HepG2 (cell line): ENCODE results near the gene ZNF37A. TPM values are rescaled to one million over a fixed set of nuclear protein-coding genes. Genes with fewer than 3 reads are reported as not detected.

Source experiments
- ARNT ChIP-seq: fragments of 450-650 bp; IDR thresholded peaks from 2 replicates; pipeline ENCODE4 v1.6.1; 2017
- ATF1 ChIP-seq: IDR thresholded peaks from 2 replicates; pipeline ENCODE4 v1.6.1; 2016; ENCODE audit warnings: mild to moderate bottlenecking, control low read depth
- CBX5 ChIP-seq: sonication (generic); formaldehyde crosslinking; IDR thresholded peaks from 2 replicates; pipeline ENCODE4 v1.4.0; 2020; ENCODE audit warnings: missing genetic modification reagents, borderline replicate concordance
- FLYWCH1 ChIP-seq: sonication (generic); formaldehyde crosslinking; IDR thresholded peaks from 2 replicates; pipeline ENCODE4 v1.8.1; 2023; ENCODE audit warnings: mild to moderate bottlenecking, missing genetic modification reagents
- FOXM1 ChIP-seq: sonication (generic); formaldehyde crosslinking; IDR thresholded peaks from 2 replicates; pipeline ENCODE4 v1.5.0; 2020; ENCODE audit warnings: missing genetic modification reagents
- GATAD2A ChIP-seq: IDR thresholded peaks from 2 replicates; pipeline ENCODE4 v1.6.1; 2016
- HNF4A ChIP-seq: sonication (generic); formaldehyde crosslinking; IDR thresholded peaks from 2 replicates; pipeline ENCODE4 v1.4.0; 2020; ENCODE audit warnings: missing genetic modification reagents
- JUN ChIP-seq: sonication (generic); formaldehyde crosslinking; IDR thresholded peaks from 2 replicates; pipeline ENCODE4 v1.4.0; 2020; ENCODE audit warnings: mild to moderate bottlenecking, missing genetic modification reagents
- MAFK ChIP-seq, 2 experiments: IDR thresholded peaks in 1 of 2; conservative IDR thresholded peaks in 1 of 2; 2 replicates each; pipeline ENCODE4 v1.6.1; 2011; ENCODE audit warnings: improper control_type of control experiment in 2 of 2, low read length in 2 of 2
- NFATC3 ChIP-seq: sonication (generic); formaldehyde crosslinking; IDR thresholded peaks from 2 replicates; pipeline ENCODE4 v1.5.1; 2020; ENCODE audit warnings: mild to moderate bottlenecking, missing genetic modification reagents
- NR2F1 ChIP-seq, 2 experiments: fragments of 450-650 bp in 1 of 2; formaldehyde crosslinking in 1 of 2; IDR thresholded peaks; 2 replicates each; pipeline versions ENCODE4 v1.5.0 to v1.6.1; 2016 to 2020; ENCODE audit warnings: mild to moderate bottlenecking in 1 of 2, missing compliant biosample characterization in 1 of 2, missing genetic modification reagents in 1 of 2, moderate library complexity in 1 of 2
- POLR2AphosphoS2 ChIP-seq: IDR thresholded peaks from 2 replicates; pipeline ENCODE4 v1.6.1; 2011; ENCODE audit warnings: low read depth, low read length, improper control_type of control experiment
- RBM39 ChIP-seq: fragments of 200-400 bp; formaldehyde crosslinking; IDR thresholded peaks from one replicate; pipeline ENCODE4 v1.6.1; 2018; ENCODE audit warnings: antibody characterized with exemption, mild to moderate bottlenecking, low read depth, low read length; ENCODE audit not compliant: poor library complexity, severe bottlenecking
- RFX5 ChIP-seq: IDR thresholded peaks from 2 replicates; pipeline ENCODE4 v1.6.1; 2011; ENCODE audit warnings: low read depth, low read length, improper control_type of control experiment
- TP53 ChIP-seq: sonication (generic); formaldehyde crosslinking; conservative IDR thresholded peaks from 2 replicates; pipeline ENCODE4 v1.4.0; 2020; ENCODE audit warnings: missing genetic modification reagents
- XBP1 ChIP-seq: sonication (generic); formaldehyde crosslinking; IDR thresholded peaks from 2 replicates; pipeline ENCODE4 v1.5.0; 2020; ENCODE audit warnings: missing genetic modification reagents
- ZBTB1 ChIP-seq: sonication (generic); formaldehyde crosslinking; IDR thresholded peaks from 2 replicates; pipeline ENCODE4 v1.4.0; 2020; ENCODE audit warnings: missing genetic modification reagents, borderline replicate concordance
- ZC3H4 ChIP-seq: sonication (generic); formaldehyde crosslinking; IDR thresholded peaks from 2 replicates; pipeline ENCODE4 v1.4.0; 2020; ENCODE audit warnings: missing genetic modification reagents, borderline replicate concordance
- ZMYM4 ChIP-seq: sonication (generic); formaldehyde crosslinking; IDR thresholded peaks from 2 replicates; pipeline ENCODE4 v1.8.1; 2023; ENCODE audit warnings: mild to moderate bottlenecking, missing genetic modification reagents
- ZNF225 ChIP-seq: sonication (generic); formaldehyde crosslinking; IDR thresholded peaks from 2 replicates; pipeline ENCODE4 v1.4.0; 2020; ENCODE audit warnings: mild to moderate bottlenecking, missing genetic modification reagents
- ZNF34 ChIP-seq: sonication (generic); formaldehyde crosslinking; IDR thresholded peaks from 2 replicates; pipeline ENCODE4 v1.4.0; 2020; ENCODE audit warnings: mild to moderate bottlenecking, missing genetic modification reagents, borderline replicate concordance
- ZNF83 ChIP-seq: sonication (generic); formaldehyde crosslinking; IDR thresholded peaks from 2 replicates; pipeline ENCODE4 v1.4.0; 2020; ENCODE audit warnings: missing genetic modification reagents, mild to moderate bottlenecking, borderline replicate concordance
- polyA plus RNA-seq, 8 experiments: library from polyadenylated mRNA; depleted of rRNA in 3 of 8; stranded (reverse) in 7 of 8; unstranded in 1 of 8; fragments of >200 nt; fragmentation: Illumina TruSeq in 4 of 8; extraction: Trizol in 4 of 8; gene quantifications; 2 replicates each; pipeline versions ENCODE4 v1.2.1 to v1.2.3, GENCODE V29; 2011 to 2016; ENCODE audit warnings: low read depth in 4 of 8, missing spikeins in 1 of 8, mixed read lengths in 1 of 8; ENCODE audit not compliant: insufficient read depth in 1 of 8
- total RNA-seq, 5 experiments: library from RNA; depleted of rRNA; stranded (reverse); fragments of >200 nt; fragmentation: Illumina TruSeq; extraction: Trizol; gene quantifications; 2 replicates each; pipeline ENCODE4 v1.2.3, GENCODE V29; 2016; ENCODE audit warnings: low read depth in 1 of 5
- TF ChIP-seq, protein P1 (sequence below): sonication (generic); formaldehyde crosslinking; IDR thresholded peaks from 2 replicates; pipeline ENCODE4 v1.4.0; 2020; ENCODE audit warnings: missing genetic modification reagents; ENCODE audit errors: not compliant biosample characterization
- TF ChIP-seq, protein P2 (sequence below): sonication (generic); formaldehyde crosslinking; IDR thresholded peaks from 2 replicates; pipeline ENCODE4 v1.5.1; 2020; ENCODE audit warnings: missing genetic modification reagents, mild to moderate bottlenecking, borderline replicate concordance
- TF ChIP-seq, protein P3 (sequence below): sonication (generic); formaldehyde crosslinking; IDR thresholded peaks from 2 replicates; pipeline ENCODE4 v1.5.1; 2020; ENCODE audit warnings: missing genetic modification reagents, mild to moderate bottlenecking, borderline replicate concordance
- TF ChIP-seq, protein P4 (sequence below): IDR thresholded peaks from 2 replicates; pipeline ENCODE4 v1.6.1; 2016
- TF ChIP-seq, protein P5 (sequence below): sonication (generic); formaldehyde crosslinking; IDR thresholded peaks from 2 replicates; pipeline ENCODE4 v1.4.0; 2020; ENCODE audit warnings: missing genetic modification reagents

The ZNF37A gene
- total and polyA plus RNA-seq, 2 of the 13 experiments (the other 11 are each of a cell fraction or from before 2014, with no cell fraction given): 8.0 to 12.6 TPM

DNA sequence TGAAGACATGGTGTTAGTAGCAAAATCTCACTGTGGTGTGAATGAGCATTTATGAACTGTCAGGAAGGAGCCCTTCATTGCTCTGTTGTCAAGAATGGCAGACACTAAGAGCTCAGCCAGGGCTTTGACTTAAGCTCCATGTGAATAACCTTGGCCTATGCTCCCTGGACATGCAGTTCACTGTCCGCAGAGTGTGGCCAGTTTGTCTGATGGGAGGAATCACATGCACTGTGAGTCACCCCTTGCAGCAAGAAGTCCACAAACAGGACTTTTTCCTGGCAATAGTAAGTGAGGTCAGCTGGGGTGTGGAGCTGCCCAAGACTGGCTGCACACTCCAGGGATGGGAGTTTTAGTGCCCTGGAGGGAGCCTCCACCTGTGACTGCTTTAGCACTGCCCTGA is 49.5 kb downstream of the ZNF37A start (continued):
- TF ChIP-seq NR2F1 (CRISPR knock-in tag; IDR thresholded peaks at IDR 0.05) (peak; percentile 89 to 91), ZNF225 (CRISPR knock-in tag) (no peak), ATF1 (no peak), ZBTB1 (CRISPR knock-in tag) (no peak), ZC3H4 (CRISPR knock-in tag) (no peak), HNF4A (CRISPR knock-in tag) (peak; percentile 79), JUN (CRISPR knock-in tag) (peak; percentile 77; the same call in 1 of the 2 replicates), TP53 (no peak), MAFK (conservative IDR thresholded peaks at IDR 0.05 in 1 of 2, IDR thresholded peaks at IDR 0.05 in 1 of 2; ENCODE audit: low read length in 2 of 2) (no peak), ZNF83 (CRISPR knock-in tag) (no peak), RBM39 (no peak), NFATC3 (no peak), RFX5 (0 out of 2 replicates have a peak, but pooled peaks have one; percentile 20), FLYWCH1 (CRISPR knock-in tag) (no peak), ZMYM4 (CRISPR knock-in tag) (peak; percentile 40; the same call in 1 of the 2 replicates), GATAD2A (CRISPR knock-in tag) (peak; percentile 66; the same call in 1 of the 2 replicates), XBP1 (CRISPR knock-in tag) (no peak), CBX5 (CRISPR knock-in tag) (peak; percentile 57; the same call in 1 of the 2 replicates), ZNF34 (no peak), ARNT (no peak), POLR2AphosphoS2 (no peak), FOXM1 (CRISPR knock-in tag) (no peak)
- TF ChIP-seq, protein P1, sequence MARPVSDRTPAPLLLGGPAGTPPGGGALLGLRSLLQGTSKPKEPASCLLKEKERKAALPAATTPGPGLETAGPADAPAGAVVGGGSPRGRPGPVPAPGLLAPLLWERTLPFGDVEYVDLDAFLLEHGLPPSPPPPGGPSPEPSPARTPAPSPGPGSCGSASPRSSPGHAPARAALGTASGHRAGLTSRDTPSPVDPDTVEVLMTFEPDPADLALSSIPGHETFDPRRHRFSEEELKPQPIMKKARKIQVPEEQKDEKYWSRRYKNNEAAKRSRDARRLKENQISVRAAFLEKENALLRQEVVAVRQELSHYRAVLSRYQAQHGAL (CRISPR knock-in tag): no peak
- TF ChIP-seq, protein P2, sequence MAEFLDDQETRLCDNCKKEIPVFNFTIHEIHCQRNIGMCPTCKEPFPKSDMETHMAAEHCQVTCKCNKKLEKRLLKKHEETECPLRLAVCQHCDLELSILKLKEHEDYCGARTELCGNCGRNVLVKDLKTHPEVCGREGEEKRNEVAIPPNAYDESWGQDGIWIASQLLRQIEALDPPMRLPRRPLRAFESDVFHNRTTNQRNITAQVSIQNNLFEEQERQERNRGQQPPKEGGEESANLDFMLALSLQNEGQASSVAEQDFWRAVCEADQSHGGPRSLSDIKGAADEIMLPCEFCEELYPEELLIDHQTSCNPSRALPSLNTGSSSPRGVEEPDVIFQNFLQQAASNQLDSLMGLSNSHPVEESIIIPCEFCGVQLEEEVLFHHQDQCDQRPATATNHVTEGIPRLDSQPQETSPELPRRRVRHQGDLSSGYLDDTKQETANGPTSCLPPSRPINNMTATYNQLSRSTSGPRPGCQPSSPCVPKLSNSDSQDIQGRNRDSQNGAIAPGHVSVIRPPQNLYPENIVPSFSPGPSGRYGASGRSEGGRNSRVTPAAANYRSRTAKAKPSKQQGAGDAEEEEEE (CRISPR knock-in tag): no peak
- TF ChIP-seq, protein P3, sequence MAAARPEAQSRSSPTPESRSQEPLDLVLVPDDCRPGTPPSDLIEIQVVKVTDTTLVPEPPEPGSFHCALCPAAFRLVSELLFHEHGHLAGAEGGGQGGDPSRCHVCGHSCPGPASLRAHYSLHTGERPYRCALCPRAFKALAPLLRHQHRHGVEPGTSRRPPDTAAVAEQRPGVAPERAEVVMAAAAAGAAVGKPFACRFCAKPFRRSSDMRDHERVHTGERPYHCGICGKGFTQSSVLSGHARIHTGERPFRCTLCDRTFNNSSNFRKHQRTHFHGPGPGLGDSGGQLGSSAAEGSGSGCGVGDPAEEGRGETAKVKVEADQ (CRISPR knock-in tag): no peak
- TF ChIP-seq, protein P4, sequence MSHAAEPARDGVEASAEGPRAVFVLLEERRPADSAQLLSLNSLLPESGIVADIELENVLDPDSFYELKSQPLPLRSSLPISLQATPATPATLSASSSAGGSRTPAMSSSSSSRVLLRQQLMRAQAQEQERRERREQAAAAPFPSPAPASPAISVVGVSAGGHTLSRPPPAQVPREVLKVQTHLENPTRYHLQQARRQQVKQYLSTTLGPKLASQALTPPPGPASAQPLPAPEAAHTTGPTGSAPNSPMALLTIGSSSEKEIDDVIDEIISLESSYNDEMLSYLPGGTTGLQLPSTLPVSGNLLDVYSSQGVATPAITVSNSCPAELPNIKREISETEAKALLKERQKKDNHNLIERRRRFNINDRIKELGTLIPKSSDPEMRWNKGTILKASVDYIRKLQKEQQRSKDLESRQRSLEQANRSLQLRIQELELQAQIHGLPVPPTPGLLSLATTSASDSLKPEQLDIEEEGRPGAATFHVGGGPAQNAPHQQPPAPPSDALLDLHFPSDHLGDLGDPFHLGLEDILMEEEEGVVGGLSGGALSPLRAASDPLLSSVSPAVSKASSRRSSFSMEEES (CRISPR knock-in tag): peak; percentile 99
- TF ChIP-seq, protein P5, sequence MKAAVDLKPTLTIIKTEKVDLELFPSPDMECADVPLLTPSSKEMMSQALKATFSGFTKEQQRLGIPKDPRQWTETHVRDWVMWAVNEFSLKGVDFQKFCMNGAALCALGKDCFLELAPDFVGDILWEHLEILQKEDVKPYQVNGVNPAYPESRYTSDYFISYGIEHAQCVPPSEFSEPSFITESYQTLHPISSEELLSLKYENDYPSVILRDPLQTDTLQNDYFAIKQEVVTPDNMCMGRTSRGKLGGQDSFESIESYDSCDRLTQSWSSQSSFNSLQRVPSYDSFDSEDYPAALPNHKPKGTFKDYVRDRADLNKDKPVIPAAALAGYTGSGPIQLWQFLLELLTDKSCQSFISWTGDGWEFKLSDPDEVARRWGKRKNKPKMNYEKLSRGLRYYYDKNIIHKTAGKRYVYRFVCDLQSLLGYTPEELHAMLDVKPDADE (CRISPR knock-in tag): no peak
